Renal cortical epithelial cell (primary cell): ENCODE data around the gene FXYD5. TPM values are rescaled to one million over a fixed set of nuclear protein-coding genes. Genes with fewer than 3 reads are reported as not detected.
"Not testable (repeated sequence)": the region's sequence is repeated elsewhere in the genome, so short reads cannot be mapped to it uniquely, and the experiment has no call there.

Source experiments
- DNase-seq: peaks from one replicate; pipeline ENCODE4 v3.0.0-alpha.2; 2011; ENCODE audit warnings: low read depth
- total RNA-seq: library from RNA; depleted of rRNA; stranded (reverse); fragments of >200 nt; gene quantifications from 2 replicates; pipeline ENCODE4 v1.2.3, GENCODE V29; 2014

Gene FXYD5
- total RNA-seq, 1 donor from 2014 or later: 7.2 TPM

DNA sequence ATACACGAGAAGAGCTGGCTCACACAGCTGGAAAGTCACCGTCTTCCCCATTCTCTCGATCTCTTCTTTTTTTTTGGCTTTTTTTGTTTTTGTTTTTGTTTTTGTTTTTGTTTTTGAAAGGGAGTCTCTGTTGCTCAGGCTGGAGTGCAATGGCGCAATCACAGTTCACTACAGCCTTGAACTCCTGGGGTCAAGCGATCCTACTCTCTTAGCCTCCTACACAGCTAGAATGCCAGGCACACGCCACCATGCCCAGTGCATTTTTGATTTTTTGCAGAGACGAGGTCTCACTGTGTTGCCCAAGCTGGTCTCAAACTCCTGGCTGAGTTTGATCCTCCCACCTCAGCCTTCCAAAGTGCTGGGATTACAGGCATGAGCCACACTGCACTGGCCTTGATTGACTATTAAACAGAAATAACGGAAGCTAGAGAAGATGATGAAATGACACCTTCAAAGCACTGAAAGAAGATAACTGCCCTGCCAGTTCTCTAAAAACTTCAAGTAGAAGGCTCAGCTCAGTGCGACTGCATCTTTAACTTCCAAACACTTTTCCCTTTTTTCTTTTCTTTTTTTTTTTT, 34.9 kb upstream of the FXYD5 start:
- DNase-seq: no peak

DNA sequence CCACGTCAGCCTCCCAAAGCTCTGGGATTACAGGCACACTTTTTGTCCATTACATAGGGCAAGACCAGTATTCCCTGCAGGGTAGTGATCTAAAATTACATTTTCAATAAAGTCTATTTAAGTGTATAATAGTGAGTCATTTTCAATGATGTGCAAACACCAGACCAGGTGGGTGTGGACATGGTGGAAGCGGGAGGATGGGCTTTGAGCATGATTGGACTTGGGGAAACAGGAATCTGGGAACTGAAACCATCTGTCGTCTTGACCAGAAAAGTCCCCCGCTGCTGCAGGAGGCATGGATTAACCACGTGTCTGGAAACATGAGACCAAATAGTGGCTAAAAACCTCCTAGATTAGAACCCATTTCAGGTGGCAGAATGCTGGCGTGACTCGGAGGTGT, 34.0 kb upstream of the FXYD5 start:
- DNase-seq: peak; percentile 21

GRCh38 chr19:35120898-35121297, 33.6 kb upstream of the FXYD5 start:
- DNase-seq: no peak

- DNase-seq: no peak
Measured at GRCh38 chr19:35122687-35123551, 31.6 kb upstream of the FXYD5 start.

DNA sequence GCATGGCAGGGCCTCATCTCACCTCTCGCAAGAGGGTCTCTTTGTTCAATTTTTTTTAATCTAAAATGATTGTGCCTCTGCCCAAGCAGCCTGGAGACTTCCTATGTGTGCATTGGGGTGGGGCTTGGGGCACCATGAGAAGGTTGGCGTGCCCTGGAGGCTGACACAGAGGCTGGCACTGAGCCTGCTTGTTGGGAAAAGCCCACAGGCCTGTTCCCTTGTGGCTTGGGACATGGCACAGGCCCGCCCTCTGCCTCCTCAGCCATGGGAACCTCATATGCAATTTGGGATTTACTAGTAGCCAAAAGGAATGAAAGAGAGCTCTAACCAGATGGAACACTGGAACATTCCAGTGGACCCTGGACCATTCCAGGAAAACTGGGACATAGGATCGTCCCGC, 31.0 kb upstream of the FXYD5 start:
- DNase-seq: no peak

DNA sequence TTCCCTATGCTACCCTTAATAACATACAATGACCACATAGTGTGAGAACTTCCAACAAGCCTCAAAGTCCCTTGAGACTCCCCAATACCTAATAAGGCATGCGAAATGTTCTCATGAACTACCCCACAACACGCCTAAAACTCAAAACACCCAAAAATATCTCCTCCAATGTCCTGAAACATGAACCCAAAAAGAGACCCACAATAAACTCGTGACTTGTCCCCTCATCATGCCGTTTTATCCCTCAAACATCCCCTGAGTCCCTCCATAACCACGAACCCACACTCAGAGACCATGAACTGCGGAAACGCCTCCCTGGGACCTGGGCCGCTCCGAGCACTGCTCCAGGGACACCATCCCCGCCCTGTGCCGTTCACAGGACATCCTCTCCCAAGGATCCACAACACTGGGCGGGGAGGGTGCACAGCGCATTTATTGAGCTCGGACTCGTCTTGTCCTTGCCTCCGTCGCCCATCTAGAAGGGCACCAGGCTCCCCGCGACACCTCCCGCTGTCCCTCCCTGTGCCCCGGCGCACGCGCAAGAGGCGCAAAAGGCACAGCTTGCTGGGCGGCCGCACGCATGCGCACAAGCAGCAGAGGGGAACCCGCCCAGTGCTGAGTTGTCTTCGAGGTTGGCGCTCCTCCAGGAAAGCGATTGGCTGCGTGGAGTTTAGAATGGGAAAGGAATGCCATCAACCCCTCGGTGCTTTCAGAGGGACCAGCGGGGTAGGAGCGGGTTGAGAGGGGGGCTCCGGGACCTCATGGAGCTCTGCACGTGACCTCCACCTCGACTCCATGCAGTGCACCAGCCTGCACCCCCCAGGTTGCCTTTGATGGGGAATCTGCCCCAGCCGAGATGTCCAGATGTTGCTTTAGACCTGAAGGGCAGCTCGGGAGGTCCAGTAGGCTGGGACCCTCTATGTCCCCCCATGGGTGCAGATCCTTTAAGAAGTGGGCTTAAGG, 30.2 kb upstream of the FXYD5 start:
- peak; percentile 77 for DNase-seq

GRCh38 chr19:35125270-35125717, 29.2 kb upstream of the FXYD5 start:
- DNase-seq: no peak

DNA sequence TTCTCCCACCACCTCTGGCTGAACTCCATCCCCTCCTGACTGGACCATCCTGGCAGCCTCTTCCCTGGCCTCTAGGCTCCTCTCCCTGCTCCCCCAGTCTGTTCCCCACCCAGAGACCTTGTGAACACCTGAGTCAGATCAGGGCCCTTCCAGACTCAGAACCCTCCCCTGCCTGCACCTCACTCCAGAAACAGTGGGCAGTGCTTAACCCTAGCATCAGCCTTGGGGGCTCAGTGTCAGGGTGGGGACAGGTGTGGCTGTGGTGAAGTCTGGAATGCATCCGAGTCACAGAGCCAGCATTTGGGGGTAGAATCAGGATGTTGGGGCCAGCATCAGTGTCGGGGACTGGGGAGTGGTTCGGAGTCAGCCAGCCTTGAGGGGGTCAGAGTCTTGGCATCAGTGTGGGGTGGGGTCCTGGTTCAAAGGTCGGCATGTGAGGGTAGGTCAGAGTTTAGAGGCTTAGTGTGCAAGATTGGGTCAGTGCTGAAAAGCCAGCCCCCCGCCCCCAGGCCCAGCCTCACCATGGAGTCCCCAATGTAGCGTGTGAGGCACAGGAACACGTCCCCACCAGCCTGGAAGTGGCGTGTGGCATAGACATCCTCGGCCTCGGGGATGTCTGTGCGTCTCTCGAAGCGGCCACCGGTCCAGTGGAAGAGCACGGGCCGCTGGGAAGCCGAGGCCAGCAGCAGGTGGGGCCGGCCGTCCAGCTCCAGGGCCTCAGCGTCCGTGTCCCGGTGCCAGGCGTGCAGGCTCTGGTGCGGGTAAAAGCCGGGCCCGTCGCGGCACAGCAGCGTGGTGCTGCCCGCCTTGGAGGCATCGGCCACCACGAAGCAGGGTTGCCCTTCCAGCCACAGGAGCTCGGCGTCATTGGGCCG, 28.5 kb upstream of the FXYD5 start:
- no peak for DNase-seq

- DNase-seq: no peak
Measured at GRCh38 chr19:35126624-35126959, 27.9 kb upstream of the FXYD5 start.

GRCh38 chr19:35127871-35128270, 26.7 kb upstream of the FXYD5 start:
- DNase-seq: no peak

DNA sequence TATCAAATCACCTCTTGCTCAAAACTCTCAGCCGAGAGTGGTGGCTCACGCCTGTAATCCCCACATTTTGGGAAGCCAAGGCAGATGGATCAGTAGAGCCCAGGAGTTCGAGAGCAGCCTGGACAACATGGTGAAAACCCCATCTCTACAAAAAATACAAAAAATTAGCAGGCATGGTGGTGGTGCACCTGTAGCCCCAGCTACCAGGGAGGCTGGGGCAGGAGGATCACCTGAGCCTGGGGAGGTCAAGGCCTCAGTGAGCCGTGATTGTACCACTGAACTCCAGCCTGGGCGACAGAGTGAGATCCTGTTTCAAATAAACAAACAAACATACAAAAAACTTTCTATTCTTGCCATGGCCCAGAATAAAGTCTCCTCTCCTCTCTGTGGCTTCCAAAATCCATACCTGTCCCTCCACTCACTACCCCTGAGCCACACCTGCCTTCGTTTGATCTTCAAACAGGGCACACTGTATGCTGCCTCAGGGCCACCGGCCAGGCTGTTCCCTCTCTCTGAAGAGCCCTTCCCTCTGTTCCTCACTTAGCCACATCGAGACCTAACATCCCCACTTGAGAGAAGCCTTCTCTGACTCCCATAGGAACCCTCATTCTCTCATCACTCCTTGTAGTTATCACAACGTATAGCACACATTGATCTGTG, 26.0 kb upstream of the FXYD5 start:
- no peak for DNase-seq

GRCh38 chr19:35129724-35130274, 24.7 kb upstream of the FXYD5 start:
- not testable (repeated sequence) for DNase-seq

DNA sequence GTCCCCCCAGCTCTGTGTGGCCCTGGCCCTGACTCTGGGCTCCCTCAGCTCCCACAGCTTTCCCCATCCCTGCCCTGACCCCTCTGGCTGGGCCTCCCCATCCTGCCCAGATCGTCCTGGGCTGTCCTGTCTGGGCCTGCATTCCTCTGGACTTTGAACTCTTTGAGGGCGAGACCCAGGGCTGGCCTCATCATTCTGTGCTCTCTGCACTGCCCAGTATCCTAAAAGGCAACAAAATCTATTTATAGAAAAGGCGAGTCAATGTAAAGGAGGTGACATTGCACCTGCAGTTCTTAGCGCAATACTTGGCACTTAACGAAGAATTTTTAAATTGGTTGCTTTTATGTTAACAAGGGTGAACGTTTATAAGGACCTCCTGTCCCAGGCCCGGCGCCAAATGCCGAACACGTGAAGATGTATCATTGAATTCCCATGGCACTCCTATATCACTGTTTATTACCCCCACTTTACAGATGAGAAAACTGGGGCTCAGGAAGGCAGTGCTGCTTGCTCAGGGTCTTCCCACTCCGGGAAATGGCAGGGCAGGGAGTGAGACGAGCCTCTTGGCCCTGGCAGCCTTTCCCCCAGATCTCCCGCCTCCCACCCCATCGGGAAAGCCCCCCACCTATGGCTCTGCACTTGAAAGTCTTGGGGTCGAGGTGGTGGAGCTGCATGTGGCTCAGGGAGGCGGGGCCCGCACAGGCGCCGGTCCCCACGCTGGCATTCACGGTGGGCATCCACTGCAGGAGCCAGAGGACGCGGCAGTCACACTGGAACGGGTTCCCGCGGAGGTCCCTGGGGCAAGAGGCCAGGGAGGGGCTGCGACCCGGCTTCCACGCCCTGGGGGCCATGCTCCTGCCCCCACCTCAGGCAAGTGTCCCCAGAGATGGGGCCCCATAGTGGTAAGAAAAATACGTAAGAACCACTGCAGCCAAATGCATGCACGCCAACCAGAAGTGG, 23.5 kb upstream of the FXYD5 start:
- no peak for DNase-seq

GRCh38 chr19:35132254-35132653, 22.3 kb upstream of the FXYD5 start:
- DNase-seq: no peak

DNA sequence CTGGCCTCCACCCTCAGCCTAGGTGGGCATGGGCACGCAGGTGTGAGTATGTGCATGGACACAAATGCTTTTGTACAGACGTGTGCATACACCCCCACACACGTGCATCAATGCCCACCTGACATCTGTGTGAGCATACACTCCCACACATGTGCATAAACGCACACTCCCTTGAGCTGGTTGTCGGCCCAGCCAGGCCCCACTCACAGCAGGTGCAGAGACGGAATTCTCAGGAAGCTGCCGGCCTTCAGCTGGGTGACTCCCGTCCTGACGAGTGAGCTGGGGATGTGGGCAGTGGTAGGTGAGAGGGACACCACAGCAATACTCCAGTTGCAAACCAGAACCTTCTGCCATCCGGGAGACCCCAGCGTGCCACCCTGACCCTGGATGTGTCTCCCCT, 20.7 kb upstream of the FXYD5 start:
- no peak for DNase-seq

DNA sequence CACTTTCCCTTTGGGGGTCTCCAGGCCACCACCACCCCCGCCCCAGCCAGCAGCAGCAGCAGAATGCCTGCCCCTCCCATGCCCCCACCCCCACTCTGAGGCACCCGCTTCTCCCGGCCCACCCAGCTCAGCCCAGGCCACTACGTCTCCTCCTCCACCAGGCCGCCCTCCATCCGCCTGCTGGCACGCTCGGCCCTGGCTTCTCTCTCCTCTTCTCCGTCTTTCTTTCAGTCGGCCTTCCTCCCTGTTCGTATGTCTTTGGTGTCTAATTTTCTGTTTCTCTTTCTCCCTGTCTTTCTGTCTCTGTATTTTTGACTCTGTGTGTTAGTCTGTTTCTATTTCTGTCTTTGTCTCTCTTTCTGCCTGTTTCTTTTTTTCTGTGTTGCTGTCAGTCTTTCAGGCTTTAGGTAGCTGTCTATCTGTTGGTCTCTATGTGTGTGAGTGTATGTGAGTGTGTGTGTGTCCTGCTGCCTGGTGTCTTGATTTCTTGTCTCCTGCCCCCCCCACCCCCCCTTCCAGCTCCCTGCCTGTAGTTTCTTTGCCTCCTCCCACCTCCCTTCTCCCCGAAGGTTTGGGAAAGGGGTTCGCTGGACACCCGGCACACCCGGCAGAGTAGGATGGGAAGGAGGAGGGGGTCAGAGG, 19.8 kb upstream of the FXYD5 start, which contains the start of gene LGI4:
Gene LGI4 (minus strand): TSS at position 459 of the 642 bp plus-strand sequence. CDS start 379 bp downstream, at position 80.
- DNase-seq: no peak

DNA sequence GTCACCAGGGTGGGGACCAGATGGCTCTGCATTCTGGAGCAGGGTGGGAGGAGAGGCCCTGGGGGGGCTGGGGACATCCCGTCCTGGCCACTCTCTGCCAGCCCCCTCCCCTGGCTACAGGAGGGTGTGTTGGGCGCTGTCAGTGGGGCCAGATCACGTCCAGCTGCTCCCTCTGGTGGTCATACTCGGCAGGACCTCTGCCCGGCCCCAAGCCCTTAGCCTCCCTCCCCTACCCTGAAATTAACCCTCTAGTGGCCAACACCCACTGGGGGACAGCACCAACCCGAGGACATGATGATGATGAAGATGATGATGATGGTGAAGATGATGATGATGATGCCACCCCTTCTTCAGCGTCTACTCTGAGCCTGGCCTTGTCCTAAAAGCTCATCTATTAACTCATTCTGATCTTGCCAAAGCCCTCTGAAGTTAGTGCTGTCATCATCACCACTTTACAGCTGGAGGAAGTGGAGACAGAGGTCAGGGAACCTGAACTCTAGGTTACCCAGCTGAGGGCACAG, 19.1 kb upstream of the FXYD5 start:
- peak; percentile 23 for DNase-seq

GRCh38 chr19:35136231-35136630, 18.3 kb upstream of the FXYD5 start:
- DNase-seq: no peak
